Loucy (cell line): ENCODE measurements around the gene MYH7B.

ENCODE experiments used
- H2AFZ ChIP-seq: fragments of 200-600 bp; sonication (generic); 2 replicates; pipeline ENCODE4 v1.6.0; 2016; ENCODE audit warnings: antibody characterized with exemption, mild to moderate bottlenecking, low read length, moderate library complexity
- H3F3A ChIP-seq: fragments of 200-600 bp; 2 replicates; pipeline ENCODE4 v1.6.0; 2016; ENCODE audit warnings: antibody characterized with exemption, low read depth, mild to moderate bottlenecking
- H3K27me3 ChIP-seq: fragments of 200-600 bp; sonication (generic); 2 replicates; pipeline ENCODE4 v1.6.1; 2014; ENCODE audit warnings: low read length, mild to moderate bottlenecking; ENCODE audit not compliant: insufficient read depth, poor library complexity, severe bottlenecking
- H3K36me3 ChIP-seq: fragments of 200-600 bp; sonication (generic); 2 replicates; pipeline ENCODE4 v1.6.1; 2016; ENCODE audit warnings: low read length; ENCODE audit not compliant: insufficient read depth
- H3K4me1 ChIP-seq: fragments of 200-600 bp; sonication (generic); 2 replicates; pipeline ENCODE4 v1.5.1; 2014; ENCODE audit warnings: low read length, mild to moderate bottlenecking; ENCODE audit not compliant: insufficient read depth, poor library complexity, severe bottlenecking
- H3K4me2 ChIP-seq: fragments of 200-600 bp; sonication (generic); 2 replicates; pipeline ENCODE4 v1.6.0; 2014; ENCODE audit warnings: antibody characterized with exemption, low read length, low read depth, mild to moderate bottlenecking; ENCODE audit not compliant: poor library complexity, severe bottlenecking
- H3K4me3 ChIP-seq: fragments of 200-600 bp; sonication (generic); 2 replicates; pipeline ENCODE4 v1.5.1; 2014; ENCODE audit warnings: low read length, mild to moderate bottlenecking, mixed read lengths; ENCODE audit not compliant: poor library complexity, severe bottlenecking
- H3K79me2 ChIP-seq: fragments of 200-600 bp; sonication (generic); 2 replicates; pipeline ENCODE4 v1.6.1; 2014; ENCODE audit warnings: low read length; ENCODE audit not compliant: insufficient read depth
- H3K9ac ChIP-seq: fragments of 200-600 bp; sonication (generic); 2 replicates; pipeline ENCODE4 v1.6.0; 2014; ENCODE audit warnings: mild to moderate bottlenecking, low read depth, low read length, moderate library complexity; ENCODE audit not compliant: poor library complexity, severe bottlenecking
- H3K9me2 ChIP-seq: fragments of 200-600 bp; sonication (generic); replicated peaks from 2 replicates; pipeline ENCODE4 v1.6.1; 2016; ENCODE audit warnings: low read depth, low read length, mixed read lengths
- H3K9me3 ChIP-seq: fragments of 200-600 bp; sonication (generic); 2 replicates; pipeline ENCODE4 v1.6.1; 2014; ENCODE audit warnings: mild to moderate bottlenecking, antibody characterized with exemption, low read length, low read depth; ENCODE audit not compliant: insufficient read depth
- H4K20me1 ChIP-seq: fragments of 200-600 bp; sonication (generic); 2 replicates; pipeline ENCODE4 v1.6.0; 2014; ENCODE audit warnings: antibody characterized with exemption, low read length, mild to moderate bottlenecking; ENCODE audit not compliant: insufficient read depth, poor library complexity, severe bottlenecking
- EZH2phosphoT487 ChIP-seq: fragments of 200-600 bp; IDR thresholded peaks from 2 replicates; pipeline ENCODE4 v1.6.1; 2018; ENCODE audit warnings: antibody characterized with exemption, mild to moderate bottlenecking, moderate library complexity, borderline replicate concordance
- TF ChIP-seq, protein P1 (sequence below): fragments of 200-600 bp; sonication (generic); conservative IDR thresholded peaks from 2 replicates; pipeline ENCODE4 v1.5.1; 2014; ENCODE audit warnings: mild to moderate bottlenecking, antibody characterized with exemption, low read length

The MYH7B gene

GRCh38 chr20:34955231-34956040, at the start of gene MYH7B, which contains the start of gene GSS:
MYH7B (plus strand) TSS chr20:34955868; CDS start chr20:34978006, 22,138 bp downstream.
GSS (minus strand) TSS chr20:34955806; CDS start chr20:34951852, 3,954 bp downstream.
- Histone ChIP-seq H3K9ac (peak within 1 kb of the TSS; percentile 91), H2AFZ (peak within 1 kb of the TSS; percentile 95)
- no peak for TF ChIP-seq EZH2phosphoT487
- TF ChIP-seq, protein P1, sequence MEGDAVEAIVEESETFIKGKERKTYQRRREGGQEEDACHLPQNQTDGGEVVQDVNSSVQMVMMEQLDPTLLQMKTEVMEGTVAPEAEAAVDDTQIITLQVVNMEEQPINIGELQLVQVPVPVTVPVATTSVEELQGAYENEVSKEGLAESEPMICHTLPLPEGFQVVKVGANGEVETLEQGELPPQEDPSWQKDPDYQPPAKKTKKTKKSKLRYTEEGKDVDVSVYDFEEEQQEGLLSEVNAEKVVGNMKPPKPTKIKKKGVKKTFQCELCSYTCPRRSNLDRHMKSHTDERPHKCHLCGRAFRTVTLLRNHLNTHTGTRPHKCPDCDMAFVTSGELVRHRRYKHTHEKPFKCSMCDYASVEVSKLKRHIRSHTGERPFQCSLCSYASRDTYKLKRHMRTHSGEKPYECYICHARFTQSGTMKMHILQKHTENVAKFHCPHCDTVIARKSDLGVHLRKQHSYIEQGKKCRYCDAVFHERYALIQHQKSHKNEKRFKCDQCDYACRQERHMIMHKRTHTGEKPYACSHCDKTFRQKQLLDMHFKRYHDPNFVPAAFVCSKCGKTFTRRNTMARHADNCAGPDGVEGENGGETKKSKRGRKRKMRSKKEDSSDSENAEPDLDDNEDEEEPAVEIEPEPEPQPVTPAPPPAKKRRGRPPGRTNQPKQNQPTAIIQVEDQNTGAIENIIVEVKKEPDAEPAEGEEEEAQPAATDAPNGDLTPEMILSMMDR = peak; percentile 55

DNA sequence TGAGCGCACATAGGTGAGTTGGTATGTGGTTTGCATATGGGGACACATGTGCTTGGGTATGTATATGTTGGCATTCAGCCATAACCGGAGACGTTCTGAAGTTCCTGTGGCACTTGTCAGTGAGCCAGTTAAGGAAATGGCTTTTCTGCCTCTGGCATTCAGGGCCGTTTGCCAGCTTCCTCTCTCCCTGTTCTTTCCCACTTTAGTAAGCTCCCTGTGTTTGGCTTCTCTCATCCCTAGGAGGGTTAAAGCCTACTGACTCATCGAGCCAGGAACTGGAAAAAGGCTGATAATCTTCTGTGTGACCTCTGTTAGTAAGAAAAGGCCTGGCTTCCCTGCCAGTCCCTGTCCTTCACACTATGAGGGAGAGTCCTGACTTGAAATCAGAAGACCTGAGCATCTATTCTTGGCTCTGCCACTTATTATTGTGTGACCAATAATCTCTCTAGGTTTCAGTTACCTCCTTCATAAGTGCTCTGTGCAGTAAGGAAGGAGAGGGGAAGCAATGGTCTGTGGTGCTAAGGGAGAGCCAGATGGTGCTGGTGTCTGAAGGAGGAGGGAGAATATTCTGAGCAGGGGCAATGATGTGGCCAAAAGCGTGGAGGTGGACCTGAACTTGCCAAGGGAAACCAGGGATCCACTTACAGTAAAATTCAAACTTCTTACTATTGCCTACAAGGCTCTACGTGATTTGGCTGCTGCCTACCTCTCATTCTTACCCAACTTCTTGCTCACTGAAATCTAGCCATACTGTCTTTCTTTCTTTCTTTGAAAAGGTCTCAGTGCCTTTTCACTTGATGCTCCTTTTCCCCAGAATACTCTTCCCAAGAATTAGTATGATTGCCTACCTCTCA, 47.8 kb upstream of the MYH7B start:
- Histone ChIP-seq H3F3A (no peaks in the 10 kb centered on the region), H3K79me2 (no peaks in the 10 kb centered on the region), H3K36me3 (no peaks in the 10 kb centered on the region), H3K9me2 (no peaks in the 10 kb centered on the region), H3K4me3 (no peak overlapping the region), H3K9me3 (no peaks in the 10 kb centered on the region), H3K9ac (no peak overlapping the region), H3K27me3 (no peaks in the 10 kb centered on the region), H3K4me1 (no peaks in the 10 kb centered on the region), H4K20me1 (no peaks in the 10 kb centered on the region), H3K4me2 (no peak overlapping the region), H2AFZ (no peak overlapping the region)
- TF ChIP-seq, protein P1 = no peak
- TF ChIP-seq EZH2phosphoT487 = no peak

More at GRCh38 chr20:34955231-34956040, at the start of gene MYH7B, which contains the start of gene GSS:
- Histone ChIP-seq H3K4me1 (peaks cover 12% of the 10 kb centered on the region), H3K9me2 (no peaks in the 10 kb centered on the region), H3K27me3 (no peaks in the 10 kb centered on the region), H4K20me1 (no peaks in the 10 kb centered on the region), H3K9me3 (no peaks in the 10 kb centered on the region), H3K36me3 (no peaks in the 10 kb centered on the region), H3F3A (no peaks in the 10 kb centered on the region), H3K4me3 (peak within 1 kb of the TSS; percentile 80), H3K79me2 (peaks cover 9% of the 10 kb centered on the region), H3K4me2 (peak within 1 kb of the TSS; percentile 97)

- no peaks in the 10 kb centered on the region for H3K9me2 ChIP-seq
- no peaks in the 10 kb centered on the region for H3K27me3 ChIP-seq
- H4K20me1 ChIP-seq = no peaks in the 10 kb centered on the region
- H3K36me3 ChIP-seq = no peaks in the 10 kb centered on the region; the same call in 1 of the 2 replicates
- no peaks in the 10 kb centered on the region for H3F3A ChIP-seq
- no peak overlapping the region for H2AFZ ChIP-seq
- no peak overlapping the region for H3K4me3 ChIP-seq
- TF ChIP-seq, protein P1 = no peak
- TF ChIP-seq EZH2phosphoT487 = no peak
- no peak overlapping the region for H3K4me2 ChIP-seq
- H3K9me3 ChIP-seq = no peaks in the 10 kb centered on the region
- H3K9ac ChIP-seq = no peak overlapping the region
- no peaks in the 10 kb centered on the region for H3K4me1 ChIP-seq
- no peaks in the 10 kb centered on the region for H3K79me2 ChIP-seq
Measured at GRCh38 chr20:34915131-34915530, 40.5 kb upstream of the MYH7B start.
